Measurements from ENCODE around the gene SNRNP70.
"Not testable (repeated sequence)": the region's sequence is repeated elsewhere in the genome, so short reads cannot be mapped to it uniquely, and the experiment has no call there.

DNA sequence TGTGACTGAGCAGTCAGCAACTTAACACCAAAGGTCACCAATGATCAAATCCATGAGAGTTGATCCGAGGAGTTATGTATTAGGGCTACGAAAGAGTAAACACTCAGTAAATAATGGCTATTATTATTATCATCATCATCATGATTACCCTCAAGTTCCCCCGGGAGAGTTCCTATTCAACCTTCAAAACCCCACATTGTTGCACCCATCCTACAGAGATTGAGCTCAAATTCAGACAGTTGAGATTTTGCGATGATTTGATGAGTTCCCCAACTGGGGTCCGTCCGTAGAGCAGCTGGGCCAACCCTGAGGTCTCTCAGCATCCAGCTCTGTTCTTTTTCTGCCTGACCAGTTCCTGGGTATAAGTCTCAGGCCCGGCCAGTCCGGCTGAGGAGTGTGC is 47.1 kb upstream of the SNRNP70 start:
- TF ChIP-seq, protein P1, sequence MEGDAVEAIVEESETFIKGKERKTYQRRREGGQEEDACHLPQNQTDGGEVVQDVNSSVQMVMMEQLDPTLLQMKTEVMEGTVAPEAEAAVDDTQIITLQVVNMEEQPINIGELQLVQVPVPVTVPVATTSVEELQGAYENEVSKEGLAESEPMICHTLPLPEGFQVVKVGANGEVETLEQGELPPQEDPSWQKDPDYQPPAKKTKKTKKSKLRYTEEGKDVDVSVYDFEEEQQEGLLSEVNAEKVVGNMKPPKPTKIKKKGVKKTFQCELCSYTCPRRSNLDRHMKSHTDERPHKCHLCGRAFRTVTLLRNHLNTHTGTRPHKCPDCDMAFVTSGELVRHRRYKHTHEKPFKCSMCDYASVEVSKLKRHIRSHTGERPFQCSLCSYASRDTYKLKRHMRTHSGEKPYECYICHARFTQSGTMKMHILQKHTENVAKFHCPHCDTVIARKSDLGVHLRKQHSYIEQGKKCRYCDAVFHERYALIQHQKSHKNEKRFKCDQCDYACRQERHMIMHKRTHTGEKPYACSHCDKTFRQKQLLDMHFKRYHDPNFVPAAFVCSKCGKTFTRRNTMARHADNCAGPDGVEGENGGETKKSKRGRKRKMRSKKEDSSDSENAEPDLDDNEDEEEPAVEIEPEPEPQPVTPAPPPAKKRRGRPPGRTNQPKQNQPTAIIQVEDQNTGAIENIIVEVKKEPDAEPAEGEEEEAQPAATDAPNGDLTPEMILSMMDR (conservative IDR thresholded peaks at IDR 0.05; ENCODE audit: low read length), result not testable (repeated sequence)
- not testable (repeated sequence) for TF ChIP-seq EZH2phosphoT487 (IDR thresholded peaks at IDR 0.05; ENCODE audit: borderline replicate concordance, low read depth, low read length)
